Measurements from ENCODE around the gene TRDMT1.

Gene TRDMT1

GRCh38 chr10:17234431-17234945 is 33.0 kb upstream of the TRDMT1 start:
- no peak for TF ChIP-seq CTCF (IDR thresholded peaks at IDR 0.05; ENCODE audit: unreplicated experiment in 3 of 3)
- H3K27ac Mint-ChIP-seq = peak overlapping the region; percentile 47 to 75 (median 67)
- no peaks in the 10 kb centered on the region for H3K9me3 Mint-ChIP-seq
- H3K4me3 Mint-ChIP-seq = peak overlapping the region; percentile 67 to 81 (median 80)
- no peaks in the 10 kb centered on the region for H3K27me3 Mint-ChIP-seq (ENCODE audit: low read depth)
- H3K36me3 Mint-ChIP-seq (ENCODE audit: low read depth) = peaks cover 83% of the 10 kb centered on the region
- peaks cover 47% of the 10 kb centered on the region for H3K4me1 Mint-ChIP-seq

GRCh38 chr10:17233286-17233991 is 32.0 kb upstream of the TRDMT1 start:
- TF ChIP-seq CTCF (IDR thresholded peaks at IDR 0.05; ENCODE audit: unreplicated experiment in 3 of 3) = no peak
- H3K9me3 Mint-ChIP-seq = no peaks in the 10 kb centered on the region
- peak overlapping the region; percentile 46 to 69 (median 63) for H3K4me3 Mint-ChIP-seq
- H3K4me1 Mint-ChIP-seq = peaks cover 47% of the 10 kb centered on the region
- no peaks in the 10 kb centered on the region for H3K27me3 Mint-ChIP-seq (ENCODE audit: low read depth)
- H3K36me3 Mint-ChIP-seq (ENCODE audit: low read depth) = peaks cover 78% of the 10 kb centered on the region
- H3K27ac Mint-ChIP-seq = peak overlapping the region in 1 of 3 experiments; percentile 44

- Mint-ChIP-seq H3K36me3 (ENCODE audit: low read depth) (peaks cover 68% of the 10 kb centered on the region), H3K9me3 (no peaks in the 10 kb centered on the region), H3K27ac (peak overlapping the region; percentile 81 to 95 (median 93)), H3K4me3 (peak overlapping the region; percentile 91 to 99 (median 93)), H3K4me1 (peaks cover 54% of the 10 kb centered on the region), H3K27me3 (ENCODE audit: low read depth) (no peaks in the 10 kb centered on the region)
- TF ChIP-seq CTCF (IDR thresholded peaks at IDR 0.05; ENCODE audit: unreplicated experiment in 3 of 3) = no peak
Measured at GRCh38 chr10:17232276-17232960, 30.9 kb upstream of the TRDMT1 start.

- no peak for TF ChIP-seq CTCF (IDR thresholded peaks at IDR 0.05; ENCODE audit: unreplicated experiment in 3 of 3)
- Mint-ChIP-seq H3K4me3 (peak overlapping the region; percentile 91 to 99 (median 93)), H3K36me3 (ENCODE audit: low read depth) (peaks cover 62% of the 10 kb centered on the region), H3K4me1 (peaks cover 59% of the 10 kb centered on the region), H3K27me3 (ENCODE audit: low read depth) (no peaks in the 10 kb centered on the region), H3K9me3 (no peaks in the 10 kb centered on the region), H3K27ac (peak overlapping the region; percentile 81 to 95 (median 93))
Measured at GRCh38 chr10:17231788-17232187, 30.3 kb upstream of the TRDMT1 start.

GRCh38 chr10:17229967-17230682 is 28.7 kb upstream of the TRDMT1 start:
- peaks cover 45% of the 10 kb centered on the region for H3K36me3 Mint-ChIP-seq (ENCODE audit: low read depth)
- TF ChIP-seq CTCF (IDR thresholded peaks at IDR 0.05; ENCODE audit: unreplicated experiment in 3 of 3) = no peak
- peak overlapping the region; percentile 91 to 99 (median 93) for H3K4me3 Mint-ChIP-seq
- no peaks in the 10 kb centered on the region for H3K27me3 Mint-ChIP-seq (ENCODE audit: low read depth)
- no peaks in the 10 kb centered on the region for H3K9me3 Mint-ChIP-seq
- H3K27ac Mint-ChIP-seq = peak overlapping the region; percentile 93 to 97 (median 95)
- H3K4me1 Mint-ChIP-seq = peaks cover 47% of the 10 kb centered on the region
